ENCODE measurements around the gene TMEM181.

GRCh38 chr6:158680481-158680880, 120.6 kb downstream of the TMEM181 start:
- no peak for TF ChIP-seq POLR2A (IDR thresholded peaks at IDR 0.05)
- TF ChIP-seq CTCF (IDR thresholded peaks at IDR 0.05): no peak
- TF ChIP-seq EP300 (IDR thresholded peaks at IDR 0.05): no peak
